HG03025 (cell line): ENCODE results near the gene RAB11FIP4.

Experiments used
- ATAC-seq: cut with Tn5 transposase; IDR thresholded peaks from one replicate; pipeline ENCODE4 v1.9.1; 2021; ENCODE audit warnings: mild to moderate bottlenecking, moderate library complexity; ENCODE audit not compliant: unreplicated experiment, low FRiP score

Gene RAB11FIP4

GRCh38 chr17:31479062-31479408 is 87.6 kb downstream of the RAB11FIP4 start:
- no peak for ATAC-seq

- no peak for ATAC-seq
Observed at GRCh38 chr17:31479524-31479923, 88.0 kb downstream of the RAB11FIP4 start.

GRCh38 chr17:31480067-31480466 is 88.6 kb downstream of the RAB11FIP4 start:
- ATAC-seq: no peak

GRCh38 chr17:31480904-31481782 is 89.7 kb downstream of the RAB11FIP4 start:
- ATAC-seq: no peak

GRCh38 chr17:31481783-31482081 is 90.3 kb downstream of the RAB11FIP4 start:
- ATAC-seq: no peak

- no peak for ATAC-seq
Observed at GRCh38 chr17:31484821-31485220, 93.3 kb downstream of the RAB11FIP4 start.

- no peak for ATAC-seq
Observed at GRCh38 chr17:31486351-31487062, 95.0 kb downstream of the RAB11FIP4 start.

- no peak for ATAC-seq
Observed at GRCh38 chr17:31487063-31487647, 95.7 kb downstream of the RAB11FIP4 start.

- peak; percentile 55 for ATAC-seq
Observed at GRCh38 chr17:31487648-31488263, 96.3 kb downstream of the RAB11FIP4 start.

- peak; percentile 23 for ATAC-seq
Observed at GRCh38 chr17:31488264-31488981, 96.9 kb downstream of the RAB11FIP4 start.

- ATAC-seq: no peak
Observed at GRCh38 chr17:31488982-31489294, 97.5 kb downstream of the RAB11FIP4 start.

- no peak for ATAC-seq
Observed at GRCh38 chr17:31489295-31490018, 98.0 kb downstream of the RAB11FIP4 start.

GRCh38 chr17:31490019-31490650 is 98.7 kb downstream of the RAB11FIP4 start:
- no peak for ATAC-seq

GRCh38 chr17:31490671-31491375 is 99.3 kb downstream of the RAB11FIP4 start:
- ATAC-seq: no peak

- no peak for ATAC-seq
Observed at GRCh38 chr17:31491376-31492131, 100.1 kb downstream of the RAB11FIP4 start.

- ATAC-seq: no peak
Observed at GRCh38 chr17:31492206-31492605, 100.7 kb downstream of the RAB11FIP4 start.

- ATAC-seq: no peak
Observed at GRCh38 chr17:31492880-31493655, 101.6 kb downstream of the RAB11FIP4 start.
